Omental fat pad (tissue), 4 donors: ENCODE measurements around the gene REG3G. TPM values are rescaled to one million over a fixed set of nuclear protein-coding genes. Genes with fewer than 3 reads are reported as not detected.
"Not testable (repeated sequence)": the region's sequence is repeated elsewhere in the genome, so short reads cannot be mapped to it uniquely, and the experiment has no call there.

Experiments
- ATAC-seq: fragments of 150-250 bp; one replicate; pipeline ENCODE4 v1.9.1; 2016; ENCODE audit warnings: mild to moderate bottlenecking, moderate library complexity; ENCODE audit not compliant: low FRiP score
- DNase-seq: peaks from one replicate; pipeline ENCODE4 v3.0.0-alpha.2; 2019; ENCODE audit warnings: low spot score
- total RNA-seq, 4 donors: library from RNA; depleted of rRNA; stranded (reverse); fragments of >200 nt; gene quantifications; one replicate each; pipeline ENCODE4 v1.1.0, GENCODE V29; 2016
- TF ChIP-seq, protein P1 (sequence below), 3 donors: fragments of 450-650 bp; IDR thresholded peaks; one replicate each; pipeline ENCODE4 v1.5.1; 2016 to 2017; ENCODE audit warnings: antibody characterized with exemption in 3 of 3, mild to moderate bottlenecking in 3 of 3, moderate library complexity in 2 of 3

Gene REG3G
- total RNA-seq, 4 donors from 2014 or later: 0.65 TPM; not detected in 3

DNA sequence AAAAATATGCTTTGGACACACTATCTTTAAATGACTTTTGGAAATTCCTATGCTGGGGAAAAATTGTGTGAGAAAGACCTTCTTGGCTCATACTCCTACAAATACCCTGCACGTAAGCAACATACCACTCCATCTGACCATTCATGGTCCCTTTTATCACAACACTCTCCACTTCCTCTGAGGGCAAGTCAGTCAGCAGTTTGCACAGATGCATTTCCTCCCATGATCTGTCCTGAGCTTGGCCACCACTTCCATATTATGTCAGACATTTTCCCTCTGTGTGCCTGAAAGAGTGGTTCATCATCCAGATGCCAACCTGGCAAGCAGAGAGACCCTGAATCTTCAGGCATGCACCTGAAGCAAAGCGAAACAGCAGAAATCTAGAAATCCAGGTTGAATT, 16.1 kb upstream of the REG3G start:
- TF ChIP-seq, protein P1, sequence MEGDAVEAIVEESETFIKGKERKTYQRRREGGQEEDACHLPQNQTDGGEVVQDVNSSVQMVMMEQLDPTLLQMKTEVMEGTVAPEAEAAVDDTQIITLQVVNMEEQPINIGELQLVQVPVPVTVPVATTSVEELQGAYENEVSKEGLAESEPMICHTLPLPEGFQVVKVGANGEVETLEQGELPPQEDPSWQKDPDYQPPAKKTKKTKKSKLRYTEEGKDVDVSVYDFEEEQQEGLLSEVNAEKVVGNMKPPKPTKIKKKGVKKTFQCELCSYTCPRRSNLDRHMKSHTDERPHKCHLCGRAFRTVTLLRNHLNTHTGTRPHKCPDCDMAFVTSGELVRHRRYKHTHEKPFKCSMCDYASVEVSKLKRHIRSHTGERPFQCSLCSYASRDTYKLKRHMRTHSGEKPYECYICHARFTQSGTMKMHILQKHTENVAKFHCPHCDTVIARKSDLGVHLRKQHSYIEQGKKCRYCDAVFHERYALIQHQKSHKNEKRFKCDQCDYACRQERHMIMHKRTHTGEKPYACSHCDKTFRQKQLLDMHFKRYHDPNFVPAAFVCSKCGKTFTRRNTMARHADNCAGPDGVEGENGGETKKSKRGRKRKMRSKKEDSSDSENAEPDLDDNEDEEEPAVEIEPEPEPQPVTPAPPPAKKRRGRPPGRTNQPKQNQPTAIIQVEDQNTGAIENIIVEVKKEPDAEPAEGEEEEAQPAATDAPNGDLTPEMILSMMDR (IDR thresholded peaks at IDR 0.05): no peak
- no peak for DNase-seq
- ATAC-seq: no peak

- no peak for DNase-seq
- no peak for ATAC-seq
- TF ChIP-seq, protein P1 (IDR thresholded peaks at IDR 0.05): no peak
These were observed 14.0 kb upstream of the REG3G start for GRCh38 chr2:79011496-79011895.

DNA sequence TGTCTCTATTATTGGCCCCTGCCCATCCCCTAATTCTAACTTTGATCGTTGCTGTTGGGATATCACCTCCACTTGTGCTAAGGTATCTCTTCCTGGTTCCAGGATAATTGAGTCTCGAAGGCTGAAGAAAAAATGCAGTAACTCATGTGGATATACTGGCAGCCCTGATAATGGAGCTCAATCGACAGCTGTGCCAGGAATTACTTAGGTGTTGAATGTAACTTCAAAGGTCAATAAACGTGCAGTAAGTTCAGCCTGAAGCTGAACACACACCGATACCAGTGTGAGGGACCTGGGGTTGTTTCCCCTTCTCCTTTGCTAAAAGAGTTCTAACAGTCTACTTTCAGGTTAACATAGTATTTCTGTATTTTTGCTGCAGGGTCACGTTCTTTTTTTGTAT, 11.9 kb upstream of the REG3G start:
- ATAC-seq (no peak), DNase-seq (no peak)
- TF ChIP-seq, protein P1 (IDR thresholded peaks at IDR 0.05): no peak

DNA sequence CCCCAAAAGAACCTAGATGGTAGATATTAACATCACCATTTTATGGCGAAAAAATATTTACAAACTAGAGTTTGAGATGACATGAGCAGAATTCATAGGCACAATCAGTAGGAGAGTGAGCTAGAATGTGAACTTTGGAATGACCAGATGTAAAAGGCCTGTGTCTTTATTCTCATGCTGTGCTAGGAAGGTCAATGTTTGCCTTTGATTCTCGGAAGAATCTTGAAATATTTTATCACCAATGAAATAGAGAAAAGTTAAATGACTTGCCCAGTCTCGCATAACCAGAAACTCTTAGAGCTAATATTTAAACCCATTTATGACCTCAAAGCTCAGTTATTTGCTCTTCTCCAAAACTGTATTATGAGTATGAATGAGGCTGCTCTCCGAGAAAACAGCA, 9.2 kb upstream of the REG3G start:
- DNase-seq (no peak), ATAC-seq (no peak)

DNA sequence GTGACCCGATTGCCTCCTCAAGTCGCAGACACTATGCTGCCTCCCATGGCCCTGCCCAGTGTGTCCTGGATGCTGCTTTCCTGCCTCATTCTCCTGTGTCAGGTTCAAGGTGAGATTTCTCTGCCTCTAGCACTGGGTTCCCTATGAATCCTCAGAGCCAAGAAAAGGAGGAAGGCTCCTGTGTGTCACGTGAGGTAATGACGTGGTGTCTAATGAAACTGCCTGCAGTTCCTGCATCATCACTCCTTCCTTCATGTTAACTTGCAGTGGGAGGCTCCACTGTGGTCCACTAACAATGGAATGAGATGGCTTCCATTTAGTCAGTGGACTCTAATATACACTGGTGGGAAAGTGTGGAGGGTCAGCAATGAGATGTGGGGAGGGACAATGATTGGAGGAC, 559 bp downstream of the REG3G start:
- ATAC-seq (no peak), DNase-seq (no peak)
- TF ChIP-seq, protein P1 (IDR thresholded peaks at IDR 0.05): no peak

More for the DNA sequence above, 9.2 kb upstream of the REG3G start:
- TF ChIP-seq, protein P1 (IDR thresholded peaks at IDR 0.05): no peak

DNA sequence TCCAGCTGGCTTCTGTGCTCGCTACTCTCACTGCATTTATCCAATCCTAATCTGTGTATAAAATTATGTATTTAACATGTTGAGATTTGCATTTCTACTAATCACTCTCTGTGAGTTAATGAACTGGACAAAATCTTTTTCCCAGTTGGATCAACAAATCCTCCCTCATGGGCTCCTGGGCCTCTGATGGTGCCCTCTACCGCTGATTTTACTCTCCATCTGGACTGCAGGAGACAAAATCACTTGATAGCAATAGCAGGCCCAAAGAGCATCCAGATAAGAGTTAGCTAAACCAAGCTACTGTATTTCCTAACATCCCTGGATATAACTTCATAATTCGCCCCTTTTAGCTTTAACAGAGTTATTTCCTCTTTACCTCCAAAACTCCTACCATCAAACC, 14.4 kb downstream of the REG3G start:
- ATAC-seq: no peak
- TF ChIP-seq, protein P1 (IDR thresholded peaks at IDR 0.05): no peak
- no peak for DNase-seq

- no peak for ATAC-seq
- DNase-seq: no peak
- TF ChIP-seq, protein P1 (IDR thresholded peaks at IDR 0.05): no peak
These were observed 15.5 kb downstream of the REG3G start for GRCh38 chr2:79041032-79041448.

- ATAC-seq, DNase-seq: not testable (repeated sequence)
These were observed 28.0 kb downstream of the REG3G start for GRCh38 chr2:79053486-79053885.

DNA sequence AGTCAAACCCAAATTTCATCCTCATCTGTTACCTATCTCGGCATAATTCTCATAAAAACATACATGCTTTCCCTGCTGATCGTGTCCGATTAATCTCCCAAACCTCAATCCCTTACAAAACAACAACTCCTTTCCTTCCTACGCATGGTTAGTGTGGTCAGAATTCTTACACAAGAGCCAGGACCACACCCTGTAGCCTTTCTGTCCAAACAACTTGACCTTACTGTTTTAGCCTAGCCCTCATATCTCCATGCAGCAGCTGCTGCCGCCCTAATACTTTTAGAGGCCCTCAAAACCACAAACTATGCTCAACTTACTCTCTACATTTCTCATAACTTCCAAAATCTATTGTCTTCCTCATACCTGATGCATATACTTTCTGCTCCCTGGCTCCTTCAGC, 29.3 kb downstream of the REG3G start:
- DNase-seq, ATAC-seq: not testable (repeated sequence)
